Neuronal stem cell (in vitro differentiated cells): ENCODE data around the gene SLC28A1.

Experiments used
- DNase-seq: peaks from one replicate; pipeline ENCODE4 v3.0.0-alpha.2; 2013; ENCODE audit warnings: low spot score
- H2AFZ ChIP-seq: one replicate; pipeline ENCODE4 v1.6.1; 2013; ENCODE audit warnings: mild to moderate bottlenecking, low read length, inconsistent platforms
- H2AK5ac ChIP-seq: 2 replicates; pipeline ENCODE4 v1.6.1; 2013; ENCODE audit warnings: low read depth, mild to moderate bottlenecking, inconsistent platforms, low read length, moderate library complexity, mixed read lengths
- H2BK120ac ChIP-seq: 2 replicates; pipeline ENCODE4 v1.6.1; 2013; ENCODE audit warnings: low read depth, mild to moderate bottlenecking, inconsistent platforms, low read length, moderate library complexity, mixed read lengths
- H2BK12ac ChIP-seq: one replicate; pipeline ENCODE4 v1.6.1; 2013; ENCODE audit warnings: low read length, inconsistent platforms
- H2BK15ac ChIP-seq: 2 replicates; pipeline ENCODE4 v1.6.1; 2013; ENCODE audit warnings: mild to moderate bottlenecking, low read length, inconsistent platforms, mixed read lengths
- H2BK5ac ChIP-seq: one replicate; pipeline ENCODE4 v1.6.1; 2013; ENCODE audit warnings: inconsistent platforms, mild to moderate bottlenecking, low read length, moderate library complexity
- H3K14ac ChIP-seq: one replicate; pipeline ENCODE4 v1.6.1; 2013; ENCODE audit warnings: low read length, inconsistent platforms
- H3K18ac ChIP-seq: 2 replicates; pipeline ENCODE4 v1.6.1; 2013; ENCODE audit warnings: low read length, inconsistent platforms
- H3K23ac ChIP-seq: 2 replicates; pipeline ENCODE4 v1.6.1; 2013; ENCODE audit warnings: low read depth, mild to moderate bottlenecking, mixed read lengths, low read length, inconsistent platforms; ENCODE audit not compliant: poor library complexity
- H3K27ac ChIP-seq: replicated peaks from 3 replicates; pipeline ENCODE4 v1.5.1; 2013; ENCODE audit warnings: low read length, inconsistent platforms
- H3K27me3 ChIP-seq, 3 experiments: 2 replicates each; pipeline ENCODE4 v1.6.1; 2013; ENCODE audit warnings: low read length in 3 of 3, mild to moderate bottlenecking in 2 of 3, inconsistent platforms in 1 of 3, low read depth in 1 of 3, mixed read lengths in 1 of 3, moderate library complexity in 1 of 3; ENCODE audit not compliant: control insufficient read depth in 3 of 3, insufficient read depth in 3 of 3
- H3K36me3 ChIP-seq, 2 donors: replicated peaks in 1 of 2; 2 replicates each; pipeline ENCODE4 v1.6.1; 2013; ENCODE audit warnings: low read length in 2 of 2; ENCODE audit not compliant: control insufficient read depth in 2 of 2, insufficient read depth in 2 of 2
- H3K4ac ChIP-seq: 2 replicates; pipeline ENCODE4 v1.6.1; 2013; ENCODE audit warnings: inconsistent platforms, mild to moderate bottlenecking, low read length, moderate library complexity
- H3K4me1 ChIP-seq, 2 donors: 1 replicate in 1 of 2; 2 replicates in 1 of 2; pipeline ENCODE4 v1.6.1; 2013; ENCODE audit warnings: low read length in 2 of 2, low read depth in 1 of 2; ENCODE audit not compliant: control insufficient read depth in 2 of 2, insufficient read depth in 1 of 2
- H3K4me2 ChIP-seq: one replicate; pipeline ENCODE4 v1.6.1; 2013; ENCODE audit warnings: mild to moderate bottlenecking, low read length, inconsistent platforms; ENCODE audit not compliant: insufficient read depth, poor library complexity, severe bottlenecking
- H3K4me3 ChIP-seq, 2 donors: 2 replicates each; pipeline ENCODE4 v1.5.1; 2013; ENCODE audit warnings: low read length in 2 of 2, mild to moderate bottlenecking in 2 of 2, inconsistent platforms in 1 of 2, moderate library complexity in 1 of 2
- H3K79me1 ChIP-seq: one replicate; pipeline ENCODE4 v1.6.1; 2013; ENCODE audit warnings: low read depth, mild to moderate bottlenecking, inconsistent platforms, low read length, moderate library complexity
- H3K9ac ChIP-seq: one replicate; pipeline ENCODE4 v1.6.1; 2013; ENCODE audit warnings: mild to moderate bottlenecking, low read depth, low read length, inconsistent platforms; ENCODE audit not compliant: poor library complexity
- H3K9me3 ChIP-seq, 2 donors: replicated peaks in 1 of 2; 2 replicates each; pipeline versions ENCODE3 to v1.6.1; 2013; ENCODE audit warnings: low read length in 2 of 2, mild to moderate bottlenecking in 2 of 2, inconsistent platforms in 1 of 2, low read depth in 1 of 2, mixed read lengths in 1 of 2, moderate library complexity in 1 of 2; ENCODE audit not compliant: control insufficient read depth in 2 of 2, insufficient read depth in 1 of 2
- H4K8ac ChIP-seq: one replicate; pipeline ENCODE4 v1.6.1; 2013; ENCODE audit warnings: low read depth, mild to moderate bottlenecking, inconsistent platforms, low read length, moderate library complexity
- H4K91ac ChIP-seq: one replicate; pipeline ENCODE4 v1.6.1; 2013; ENCODE audit warnings: low read length, low read depth, mild to moderate bottlenecking, inconsistent platforms; ENCODE audit not compliant: poor library complexity
- WGBS, 2 donors: extraction: QIAGEN DNeasy Blood & Tissue Kit; methylation state at CpG; one replicate each; pipeline ENCODE4 v1.1.7; 2013; ENCODE audit warnings: missing lambda C conversion rate in 2 of 2, mixed read lengths in 1 of 2; ENCODE audit not compliant: insufficient read length in 2 of 2, insufficient replicate concordance in 1 of 2; ENCODE audit errors: extremely low coverage in 2 of 2; 5-methylcytosine and 5-hydroxymethylcytosine counted together

The SLC28A1 gene

DNA sequence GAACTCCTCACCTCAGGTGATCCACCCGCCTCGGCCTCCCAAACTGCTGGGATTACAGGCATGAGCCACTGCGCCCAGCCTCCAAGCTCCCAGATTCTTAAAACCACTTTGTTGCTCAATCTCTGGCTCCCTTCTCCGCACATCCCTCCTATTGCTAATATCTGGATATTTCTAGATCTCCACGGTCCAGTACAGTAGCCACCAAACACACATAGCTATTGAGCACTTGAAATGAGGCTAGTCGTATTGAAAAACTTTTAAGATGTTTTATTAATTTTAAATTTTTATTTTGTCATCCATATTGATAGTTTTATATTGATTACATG lies 44.3 kb downstream of the SLC28A1 start:
- H3K4me2 ChIP-seq: no peak overlapping the region
- H3K18ac ChIP-seq: no peak overlapping the region
- H3K36me3 ChIP-seq: no peaks in the 10 kb centered on the region
- H3K23ac ChIP-seq: no peak overlapping the region
- no peak overlapping the region for H2BK120ac ChIP-seq
- H3K27ac ChIP-seq: no peak overlapping the region
- no CpG with 5 or more reads among the region's 6 CpGs for WGBS, 2 donors
- no peaks in the 10 kb centered on the region for H3K27me3 ChIP-seq
- H4K91ac ChIP-seq: no peak overlapping the region
- no peak overlapping the region for H4K8ac ChIP-seq
- no peaks in the 10 kb centered on the region for H3K79me1 ChIP-seq
- no peak overlapping the region for H2BK5ac ChIP-seq
- H2AK5ac ChIP-seq: no peak overlapping the region
- no peak overlapping the region for H2BK15ac ChIP-seq
- H2AFZ ChIP-seq: no peak overlapping the region
- no peak overlapping the region for H3K4me3 ChIP-seq
- H2BK12ac ChIP-seq: no peak overlapping the region
- DNase-seq: no peak
- no peak overlapping the region for H3K4ac ChIP-seq
- peaks cover 0 to 5% of the 10 kb centered on the region in 2 donors for H3K4me1 ChIP-seq
- peaks cover 0 to 2% of the 10 kb centered on the region in 2 donors for H3K9me3 ChIP-seq
- H3K9ac ChIP-seq: no peak overlapping the region
- H3K14ac ChIP-seq: no peak overlapping the region

- Histone ChIP-seq H2AK5ac (peak overlapping the region; percentile 89), H3K18ac (no peak overlapping the region), H3K4me2 (no peak overlapping the region), H3K27ac (no peak overlapping the region), H2BK5ac (no peak overlapping the region), H3K4me3 (peak overlapping the region in 1 of 2 donors; percentile 20), H2AFZ (no peak overlapping the region), H2BK12ac (no peak overlapping the region), H4K8ac (no peak overlapping the region), H4K91ac (no peak overlapping the region), H3K9me3 (peaks cover 0 to 2% of the 10 kb centered on the region in 2 donors), H3K14ac (peak overlapping the region; percentile 33), H3K9ac (no peak overlapping the region), H3K23ac (no peak overlapping the region), H3K79me1 (no peaks in the 10 kb centered on the region), H3K27me3 (no peaks in the 10 kb centered on the region), H2BK15ac (peak overlapping the region; percentile 79), H2BK120ac (peak overlapping the region; percentile 72), H3K36me3 (no peaks in the 10 kb centered on the region), H3K4me1 (peaks cover 0 to 5% of the 10 kb centered on the region in 2 donors), H3K4ac (peak overlapping the region; percentile 94)
- WGBS, 2 donors: no CpG with 5 or more reads among the region's 5 CpGs
- no peak for DNase-seq
Observed at GRCh38 chr15:84929795-84930603, 45.5 kb downstream of the SLC28A1 start.

GRCh38 chr15:84934942-84935729 lies 50.7 kb downstream of the SLC28A1 start:
- Histone ChIP-seq H2BK120ac (no peak overlapping the region), H4K91ac (no peak overlapping the region), H3K4ac (no peak overlapping the region)

DNA sequence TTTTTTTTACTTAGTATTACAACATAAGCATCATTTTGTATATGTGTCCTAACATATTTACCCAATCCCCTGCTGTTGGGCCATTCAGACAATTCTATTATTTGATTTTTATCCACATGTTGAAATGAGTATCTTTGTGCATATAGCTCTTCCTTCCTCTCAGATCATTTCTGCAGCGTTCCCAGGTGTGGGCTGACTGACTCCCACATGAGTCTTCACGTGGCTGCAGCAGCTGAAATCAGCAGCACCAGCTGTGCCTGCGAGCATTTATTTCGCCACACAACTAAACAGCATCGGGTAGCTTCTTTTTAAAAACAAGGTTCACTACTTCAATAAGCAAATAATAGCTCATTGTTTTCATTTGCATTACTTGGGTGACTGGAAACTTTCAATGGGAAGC lies 52.7 kb downstream of the SLC28A1 start:
- Histone ChIP-seq H2AK5ac (no peak overlapping the region), H2AFZ (no peak overlapping the region), H3K4ac (no peak overlapping the region), H3K9me3 (no peaks in the 10 kb centered on the region), H3K4me3 (no peak overlapping the region), H3K4me1 (no peaks in the 10 kb centered on the region), H3K23ac (no peak overlapping the region), H3K79me1 (no peaks in the 10 kb centered on the region), H2BK12ac (no peak overlapping the region), H2BK5ac (no peak overlapping the region), H3K4me2 (no peak overlapping the region), H4K91ac (no peak overlapping the region), H3K9ac (no peak overlapping the region), H3K27ac (no peak overlapping the region), H2BK120ac (no peak overlapping the region), H2BK15ac (no peak overlapping the region), H3K18ac (no peak overlapping the region), H3K36me3 (no peaks in the 10 kb centered on the region), H4K8ac (no peak overlapping the region), H3K27me3 (no peaks in the 10 kb centered on the region), H3K14ac (no peak overlapping the region)
- WGBS, 2 donors: no CpG with 5 or more reads among the region's 5 CpGs
- no peak for DNase-seq

More at GRCh38 chr15:84934942-84935729, 50.7 kb downstream of the SLC28A1 start:
- Histone ChIP-seq H2BK5ac (no peak overlapping the region), H3K27ac (no peak overlapping the region), H3K14ac (peak overlapping the region; percentile 64), H3K79me1 (no peaks in the 10 kb centered on the region), H3K9ac (no peak overlapping the region), H3K4me1 (no peaks in the 10 kb centered on the region), H2AK5ac (peak overlapping the region; percentile 49), H3K4me3 (no peak overlapping the region), H2AFZ (peak overlapping the region; percentile 45), H3K27me3 (no peaks in the 10 kb centered on the region), H3K18ac (peak overlapping the region; percentile 74), H3K9me3 (no peaks in the 10 kb centered on the region), H4K8ac (no peak overlapping the region), H3K23ac (peak overlapping the region; percentile 6), H2BK12ac (peak overlapping the region; percentile 63), H3K36me3 (no peaks in the 10 kb centered on the region), H2BK15ac (no peak overlapping the region), H3K4me2 (no peak overlapping the region)
- no CpG with 5 or more reads among the region's 21 CpGs for WGBS, 2 donors
- no peak for DNase-seq
